HG02970 (cell line): ENCODE data around the gene ZNF516.

ENCODE experiments used
- ATAC-seq: cut with Tn5 transposase; IDR thresholded peaks from one replicate; pipeline ENCODE4 v1.9.1; 2021; ENCODE audit warnings: mild to moderate bottlenecking, moderate library complexity, moderate number of reproducible peaks; ENCODE audit not compliant: unreplicated experiment, low FRiP score

ZNF516 gene

DNA sequence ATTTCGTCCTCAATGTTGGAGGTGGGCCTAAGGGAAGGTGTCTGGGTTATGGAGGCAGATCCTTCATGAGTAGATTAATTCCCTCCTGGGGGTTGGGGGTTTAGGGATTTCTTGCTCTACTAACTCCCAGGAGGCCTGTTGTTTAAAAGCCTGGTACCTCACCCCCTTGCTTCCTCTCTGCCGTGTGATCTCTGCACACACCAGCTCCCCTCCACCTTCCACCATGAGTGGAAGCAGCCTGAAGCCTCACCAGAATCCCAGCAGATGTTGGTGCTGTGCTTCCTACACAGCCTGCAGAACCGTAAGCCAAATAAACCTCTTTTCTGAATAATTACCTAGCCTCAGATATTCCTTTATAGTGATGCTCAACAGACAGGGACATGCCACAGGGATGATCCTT, 141.5 kb downstream of the ZNF516 start:
- no peak for ATAC-seq

DNA sequence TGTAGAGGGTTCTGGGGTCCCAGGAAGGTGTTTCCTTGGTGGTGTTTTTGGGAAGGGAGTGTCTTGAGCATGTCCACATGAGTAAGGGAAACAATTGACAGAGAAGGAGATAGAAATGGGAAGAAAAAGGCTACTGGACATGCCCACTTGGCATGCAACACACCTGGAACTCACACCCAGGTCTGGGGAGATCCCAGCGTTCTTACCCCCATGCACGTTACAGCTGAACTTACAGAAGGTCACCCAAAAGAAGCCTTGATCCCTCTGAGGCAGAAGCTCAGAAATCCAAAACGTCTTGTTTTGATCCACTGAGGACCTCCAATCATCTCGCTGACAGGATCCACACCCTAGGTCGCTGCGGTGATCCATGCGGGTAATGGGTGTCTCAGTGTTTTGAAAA, 142.0 kb downstream of the ZNF516 start:
- no peak for ATAC-seq

DNA sequence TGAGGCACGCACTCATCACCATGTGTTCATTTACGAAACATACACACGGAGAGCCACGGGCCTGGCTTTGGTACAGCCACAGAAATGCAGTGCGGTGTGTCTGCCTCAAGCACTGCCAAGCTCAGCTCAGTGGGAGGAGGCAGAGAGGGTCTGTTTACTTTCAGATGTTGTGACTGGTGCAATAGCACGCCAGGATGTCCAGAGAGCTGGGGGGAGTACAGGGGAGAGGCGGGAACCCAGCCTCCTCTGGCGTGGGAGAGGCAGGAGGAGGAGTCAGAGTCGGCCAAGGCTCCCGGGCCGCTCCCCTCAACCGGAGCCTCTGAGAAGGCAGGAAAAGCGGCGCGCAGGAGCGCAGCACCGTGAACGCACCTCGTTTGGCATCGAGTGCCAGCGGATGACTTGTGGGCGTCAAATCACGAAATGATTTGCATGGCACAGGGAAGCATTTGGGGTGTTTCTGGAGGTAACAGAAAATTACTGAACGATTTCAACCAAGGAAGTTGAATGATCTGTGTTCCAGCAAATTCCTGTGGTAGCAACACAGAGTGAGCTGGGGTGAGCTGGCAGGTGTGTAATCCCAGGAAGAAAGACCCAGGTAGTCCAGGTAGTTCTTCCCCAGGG, 143.0 kb downstream of the ZNF516 start:
- ATAC-seq: no peak

DNA sequence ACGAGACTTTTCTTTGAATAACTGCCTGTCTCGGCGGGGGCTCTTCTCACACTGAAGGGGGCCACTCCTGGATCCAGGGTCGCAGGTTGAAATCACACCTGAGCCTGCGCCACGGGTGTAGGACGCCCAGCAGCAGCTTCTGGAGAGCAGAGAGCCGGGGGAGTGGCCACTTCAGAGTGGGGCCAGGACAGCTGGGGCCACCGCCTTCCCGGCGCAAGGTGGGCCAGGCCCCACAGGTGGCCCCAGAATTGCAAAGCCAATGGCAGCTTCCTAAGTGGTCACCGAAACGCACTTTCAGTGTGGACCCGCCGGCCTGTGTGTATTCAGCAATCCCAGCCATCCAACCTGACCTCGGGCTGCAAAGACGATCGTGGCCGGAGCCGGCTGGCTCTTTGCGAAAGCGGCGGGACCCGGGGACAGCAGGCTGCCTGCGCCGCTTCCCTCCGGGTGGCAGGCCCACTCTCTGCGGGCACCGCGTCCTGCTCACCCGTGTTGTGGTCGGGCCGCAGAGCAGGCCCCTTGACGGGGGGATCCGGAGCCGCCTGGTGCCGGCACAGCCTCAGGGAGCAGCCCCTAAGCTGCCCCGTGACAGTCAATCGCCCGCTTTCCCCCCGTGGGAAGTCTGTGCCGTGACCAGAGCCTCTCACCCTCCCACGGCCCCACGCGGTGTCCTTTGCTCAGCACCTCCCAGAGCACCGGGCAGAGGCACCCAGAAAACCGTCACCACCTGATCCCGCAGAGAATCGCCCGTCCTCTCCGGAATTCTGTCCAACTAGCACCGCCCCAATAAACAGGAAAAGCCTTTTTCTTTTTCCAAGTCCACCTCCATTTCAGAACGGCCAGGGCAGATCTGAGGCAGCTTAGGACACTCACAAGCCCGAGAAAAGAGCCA, 144.7 kb downstream of the ZNF516 start:
- ATAC-seq: no peak

DNA sequence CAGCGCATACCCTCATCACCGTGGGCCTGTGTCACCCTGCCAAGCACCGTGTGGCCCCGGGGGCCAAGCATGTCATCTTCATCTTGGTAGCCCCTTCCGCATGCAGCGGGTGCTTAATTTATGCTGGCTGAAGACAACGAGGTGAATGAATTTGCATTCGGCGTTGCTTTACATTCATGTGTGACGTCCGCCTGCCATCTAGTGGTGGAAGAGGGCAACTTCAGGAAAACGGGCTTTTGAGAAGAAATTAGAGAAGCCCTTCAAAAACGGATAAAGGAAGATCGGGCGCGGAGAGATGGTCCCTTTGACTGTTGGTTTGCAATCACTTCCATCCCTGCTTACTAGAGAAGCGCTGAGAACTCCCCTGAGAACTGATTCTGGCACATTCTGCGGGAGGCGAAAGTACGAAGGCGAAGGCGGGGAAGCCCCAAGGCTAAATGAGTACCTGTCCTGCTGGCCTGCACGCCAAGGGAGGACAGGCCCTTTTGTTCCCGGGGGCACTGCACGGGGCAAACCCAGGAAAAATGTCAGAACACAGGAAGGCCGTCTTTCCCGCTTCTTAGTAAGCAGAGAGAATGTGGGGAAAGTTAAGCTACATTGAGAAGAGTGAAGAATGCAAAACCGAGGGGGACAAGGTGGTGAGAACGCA, 145.9 kb downstream of the ZNF516 start:
- no peak for ATAC-seq

DNA sequence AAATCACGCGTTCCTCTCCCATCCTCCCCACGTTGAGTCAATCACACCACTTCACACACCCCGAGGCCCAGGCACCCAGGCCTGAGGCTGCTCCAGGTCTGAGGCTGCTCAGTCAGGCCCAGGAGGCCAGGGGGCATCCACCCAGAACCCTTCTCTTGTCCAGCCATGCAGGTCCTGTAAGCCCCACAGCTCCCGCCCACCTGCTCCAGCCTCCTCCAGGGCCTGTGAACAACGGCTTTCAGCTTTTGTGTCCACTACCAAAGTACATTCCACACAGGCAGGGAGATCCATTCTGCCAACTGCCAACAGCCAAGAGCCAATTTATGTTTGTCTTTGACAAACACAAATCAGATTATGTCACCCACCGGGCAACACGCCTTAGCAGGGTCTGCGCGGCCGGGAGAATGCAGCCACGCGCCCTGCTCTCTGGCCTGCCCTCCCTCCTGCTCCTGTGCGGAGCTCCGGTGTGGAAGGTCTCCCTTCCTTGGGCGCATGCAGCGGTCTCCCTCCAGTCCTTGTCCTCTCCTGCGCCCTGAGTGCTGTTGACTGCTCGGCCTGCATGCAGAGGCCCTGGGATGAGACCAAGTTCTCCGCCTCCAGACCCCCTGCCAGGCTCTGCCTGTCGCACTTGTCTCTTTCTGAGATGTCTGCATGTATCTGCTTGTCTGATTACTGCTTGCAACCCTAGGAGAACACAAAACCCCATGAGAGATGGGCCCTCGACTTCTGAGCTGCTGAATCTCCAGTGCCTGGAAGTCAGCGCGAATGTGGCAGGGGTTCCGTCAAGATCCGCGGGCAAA, 146.6 kb downstream of the ZNF516 start:
- no peak for ATAC-seq

DNA sequence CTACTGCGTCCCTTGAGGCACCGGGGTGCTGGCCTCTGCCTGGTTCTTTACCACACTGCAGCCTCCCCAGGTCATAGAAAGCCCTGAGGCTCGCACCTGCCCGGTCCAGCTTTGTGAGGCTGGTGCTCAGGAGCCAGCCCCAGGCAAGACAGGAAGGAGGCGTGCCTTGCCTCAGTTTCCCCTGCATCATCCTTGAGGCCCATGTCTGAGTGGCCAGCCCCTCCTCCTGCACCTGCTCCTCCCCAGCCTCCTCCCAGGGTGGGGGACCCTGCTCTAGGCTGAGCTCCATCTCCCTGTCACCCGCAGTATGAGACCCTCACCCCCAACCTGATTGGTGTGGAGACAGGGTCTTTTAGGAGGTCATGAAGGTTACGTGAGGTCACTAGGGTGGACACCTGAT, 147.7 kb downstream of the ZNF516 start:
- ATAC-seq: no peak

DNA sequence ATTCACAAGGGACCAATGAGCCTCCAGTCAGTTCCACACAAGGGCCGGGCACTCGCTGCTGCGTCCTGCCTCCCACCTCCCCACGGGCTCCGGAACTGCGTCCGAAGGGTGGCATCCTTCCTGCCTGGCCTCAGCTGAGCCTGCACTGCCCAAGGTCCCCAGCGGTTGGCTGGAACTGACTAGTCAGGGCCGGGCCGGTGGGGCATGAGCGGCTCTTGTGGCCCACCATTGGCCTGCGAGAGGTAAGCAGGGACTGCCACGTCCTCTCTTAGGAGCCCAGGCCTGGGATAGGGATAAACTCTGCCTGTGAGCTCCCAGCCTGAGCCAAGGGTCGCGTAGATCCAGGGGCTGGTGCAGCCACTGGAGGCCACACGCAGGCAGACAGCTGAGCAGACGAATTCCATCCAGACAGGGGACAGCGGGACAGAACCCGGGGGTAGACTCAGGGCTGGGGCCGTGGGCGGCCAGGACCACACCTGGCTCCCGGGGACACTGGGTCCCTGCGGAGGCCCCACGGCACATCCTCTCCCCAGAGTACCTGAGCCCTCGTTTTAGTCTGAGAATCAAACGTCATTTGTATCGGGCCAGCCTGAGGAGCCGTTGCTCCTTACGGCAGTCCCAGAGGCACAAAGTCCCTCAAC, 148.4 kb downstream of the ZNF516 start:
- ATAC-seq: no peak

DNA sequence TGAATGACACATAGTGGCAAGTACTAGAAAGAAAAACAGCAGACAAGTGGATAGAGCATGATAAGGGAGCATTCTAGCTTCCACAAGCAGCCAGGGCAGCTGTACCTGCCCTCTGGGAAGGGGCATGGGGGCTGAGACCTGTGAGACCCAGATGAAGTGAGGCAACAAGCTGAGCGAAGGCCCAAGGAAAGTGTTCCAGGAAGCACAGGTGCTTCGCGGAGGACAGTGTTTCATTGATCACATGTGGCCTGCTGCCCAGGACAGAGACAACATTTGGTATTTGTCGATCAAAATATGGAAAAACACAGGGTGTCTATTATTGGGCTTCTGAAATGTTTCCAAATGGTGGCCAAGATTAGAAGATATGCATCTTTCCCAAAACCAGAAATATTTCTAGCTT, 149.1 kb downstream of the ZNF516 start:
- no peak for ATAC-seq

DNA sequence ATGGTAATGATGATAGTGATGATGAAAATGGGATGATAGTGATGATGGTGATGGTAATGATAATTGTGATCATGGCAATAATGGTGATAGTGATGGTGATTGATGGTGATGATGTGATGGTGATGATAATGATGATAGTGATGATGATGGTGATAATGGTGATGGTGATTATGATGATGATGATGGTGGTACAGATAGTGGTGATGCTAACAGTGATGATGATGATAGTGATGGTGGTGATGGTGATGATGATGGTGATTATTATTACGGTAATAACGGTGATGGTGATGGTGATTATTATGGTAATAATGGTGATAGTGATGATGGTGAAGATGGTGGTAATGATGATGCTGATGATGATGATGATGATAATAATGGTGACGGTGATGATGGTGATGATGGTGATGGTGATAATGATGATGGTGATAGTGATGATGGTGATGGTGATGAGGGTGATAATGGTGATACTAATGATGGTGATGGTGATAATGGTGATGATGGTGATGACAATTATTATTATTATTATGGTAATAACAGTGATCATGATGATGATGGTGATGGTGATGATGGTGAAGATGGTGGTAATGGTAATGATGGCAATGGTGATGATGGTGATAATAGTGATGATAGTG, 151.0 kb downstream of the ZNF516 start:
- ATAC-seq: no peak

DNA sequence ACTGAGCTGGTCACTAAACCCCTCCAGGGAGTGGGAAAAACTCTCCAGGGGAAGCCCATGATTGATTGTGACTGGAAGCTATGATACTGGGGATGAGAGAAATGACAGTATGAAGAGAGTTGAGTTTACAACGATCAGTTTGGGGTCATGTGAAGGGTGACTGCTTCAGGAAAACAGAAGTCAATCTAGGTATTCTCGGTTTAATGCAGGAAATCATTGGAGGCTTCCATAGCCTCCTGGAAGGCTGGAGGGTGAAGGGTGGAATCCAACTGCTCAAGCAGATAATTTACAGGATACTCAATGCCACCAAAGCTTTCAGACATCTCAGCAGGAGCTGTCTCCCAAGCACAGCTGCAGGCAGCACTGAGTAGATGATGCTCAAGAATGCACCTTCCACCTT, 154.6 kb downstream of the ZNF516 start:
- ATAC-seq: no peak

DNA sequence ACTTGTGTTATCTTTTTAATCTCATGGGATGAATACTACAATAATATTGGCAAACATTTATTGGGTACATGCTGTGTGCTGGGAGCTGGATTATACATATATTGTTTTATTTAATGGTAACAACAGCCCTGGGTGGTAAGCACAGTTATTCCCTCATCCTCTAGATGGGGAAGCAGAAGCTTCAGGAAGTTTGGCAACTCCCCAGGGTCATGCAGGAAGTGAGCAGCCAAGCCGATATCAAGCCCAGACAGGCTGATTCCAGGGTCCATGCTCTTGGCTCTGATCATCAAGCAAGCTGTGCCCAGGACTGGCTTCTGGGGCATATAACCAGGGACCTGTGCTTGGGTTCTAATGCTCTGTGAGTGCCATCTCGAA, 155.8 kb downstream of the ZNF516 start:
- ATAC-seq: no peak

DNA sequence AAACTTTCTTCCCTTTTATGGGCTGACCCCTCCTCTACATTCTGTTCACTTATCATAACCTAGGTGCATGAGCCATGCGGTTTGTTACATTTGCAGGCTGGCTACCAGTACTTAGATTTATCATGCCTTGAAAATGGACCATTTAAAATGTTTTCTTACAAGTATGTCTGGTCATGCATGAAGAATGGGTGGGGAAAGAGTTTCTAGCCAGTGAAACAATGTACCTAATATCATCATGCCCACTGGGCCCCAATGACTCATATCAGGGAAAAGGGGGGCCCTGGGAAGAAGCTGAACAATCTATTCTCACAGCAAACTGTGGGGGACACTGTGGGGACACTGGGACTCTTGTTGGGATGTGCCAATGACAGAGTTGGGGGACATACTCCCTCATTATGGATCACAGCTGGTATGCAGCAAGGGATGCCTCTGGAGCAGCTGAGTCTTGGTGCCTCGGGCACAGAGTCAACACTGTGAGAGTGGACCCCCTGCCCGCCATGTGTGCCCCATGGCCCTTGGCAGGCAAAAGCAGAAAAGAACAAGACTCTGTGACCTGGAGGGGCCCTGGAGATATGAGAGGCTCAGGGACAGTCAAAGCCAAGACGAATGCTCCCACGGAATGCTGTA, 156.3 kb downstream of the ZNF516 start:
- no peak for ATAC-seq

DNA sequence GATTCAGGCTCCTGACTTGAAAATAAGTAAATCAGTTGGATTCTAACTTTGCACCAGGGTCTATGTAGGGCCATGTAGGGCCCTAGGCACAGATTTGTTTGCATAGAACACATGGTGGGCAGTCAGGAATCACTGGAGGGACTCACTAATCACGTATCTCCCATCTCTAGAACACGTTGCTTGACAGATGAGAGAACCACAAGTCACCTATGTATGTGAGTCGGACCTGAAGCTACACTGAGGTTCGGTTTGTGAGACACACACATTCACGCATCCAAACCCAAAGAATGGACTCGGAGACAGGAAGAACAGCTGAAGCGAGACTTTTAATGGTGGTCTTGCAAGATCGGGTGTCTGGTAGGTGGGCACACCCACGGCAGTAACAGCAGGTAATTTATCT, 157.0 kb downstream of the ZNF516 start:
- ATAC-seq: no peak

DNA sequence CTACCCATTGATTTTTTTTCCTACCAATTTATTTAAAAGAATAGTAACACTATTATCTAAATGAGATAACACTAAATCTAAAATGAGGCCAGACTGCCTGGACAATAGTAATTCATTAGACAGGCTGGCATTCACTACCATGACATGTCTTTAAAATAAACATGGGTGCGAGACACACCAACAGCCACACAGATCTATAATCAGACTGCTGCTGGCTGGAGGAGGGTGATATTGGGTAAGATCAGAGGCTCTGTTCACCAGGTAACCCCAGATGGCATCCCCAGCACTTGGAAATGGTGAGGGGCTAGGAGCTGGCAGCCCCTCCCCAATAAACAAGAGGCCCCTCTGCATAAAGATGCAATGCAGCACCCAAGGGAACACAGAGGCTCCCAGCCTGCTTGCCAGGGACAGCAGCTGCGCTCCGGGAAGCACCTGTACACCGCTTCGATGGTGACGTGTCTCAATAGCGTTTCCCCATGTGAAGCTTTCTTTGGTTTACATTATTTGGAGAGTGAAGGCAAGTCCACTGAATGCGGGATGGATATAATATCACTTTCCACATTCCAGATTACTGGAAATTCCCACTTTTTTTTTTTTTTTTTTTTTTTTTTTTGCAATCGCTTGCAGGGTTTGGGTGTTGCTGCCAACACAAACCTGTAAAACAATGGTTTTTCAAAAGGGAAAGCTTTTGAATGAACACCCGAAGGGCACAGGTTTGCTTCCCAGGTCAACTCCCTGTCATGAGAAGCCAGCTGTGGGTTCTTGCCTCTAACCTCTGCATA, 159.0 kb downstream of the ZNF516 start:
- no peak for ATAC-seq

DNA sequence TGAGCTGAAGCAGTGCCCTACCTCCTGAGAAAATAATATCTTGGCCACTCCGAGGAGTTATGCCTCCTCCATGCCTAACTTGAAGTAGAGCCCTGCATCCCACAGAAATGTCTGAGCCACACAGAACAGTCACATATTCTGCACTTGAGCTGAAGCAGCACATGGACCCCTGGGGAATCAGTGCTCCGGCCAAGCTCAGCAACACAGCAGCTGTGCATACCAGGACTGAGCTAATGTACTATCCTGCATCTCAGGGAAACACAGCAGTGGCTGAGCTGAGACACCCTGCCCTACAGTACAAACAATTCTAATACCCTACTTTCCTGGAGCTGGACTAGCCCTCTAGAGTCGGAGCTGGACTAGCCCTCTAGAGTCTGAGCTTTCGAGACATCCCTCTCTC, 166.9 kb downstream of the ZNF516 start:
- ATAC-seq: no peak

DNA sequence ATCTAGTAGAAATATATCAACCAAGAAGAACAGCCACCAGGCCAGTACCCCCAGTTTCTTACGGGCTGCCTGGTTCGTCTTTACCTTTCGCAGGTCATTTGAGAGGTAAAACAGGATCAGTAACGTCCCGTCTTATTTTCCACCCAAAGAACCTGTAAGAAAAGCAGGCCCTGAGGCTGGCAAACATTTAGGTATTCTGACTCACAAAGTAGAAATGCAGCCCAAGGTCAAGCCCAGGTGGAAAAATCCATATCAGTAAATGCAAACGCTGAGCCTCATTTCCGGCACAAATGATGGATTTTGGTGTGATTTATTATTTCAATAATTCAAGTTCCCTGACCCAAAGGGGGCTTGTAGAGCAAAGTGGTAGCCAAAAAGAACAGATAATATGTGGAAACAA, 171.2 kb downstream of the ZNF516 start:
- ATAC-seq: no peak

DNA sequence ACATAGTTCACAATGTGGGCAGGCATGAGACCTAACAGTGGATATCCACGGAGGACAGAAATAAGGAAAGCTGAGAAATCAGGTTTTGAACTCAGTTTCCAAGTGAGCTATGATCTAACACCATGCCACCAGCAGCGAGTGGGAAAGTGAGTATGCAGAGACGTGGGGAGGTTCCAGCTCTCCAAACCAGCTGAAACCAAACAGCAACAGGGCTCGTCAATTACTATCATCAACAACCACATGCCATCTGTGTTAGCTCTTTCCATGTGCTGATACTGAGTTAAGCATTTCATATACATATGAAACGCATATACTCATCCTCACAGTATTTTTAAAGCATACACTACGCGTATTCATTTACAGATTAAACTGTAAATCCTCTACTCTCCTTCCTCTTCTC, 172.4 kb downstream of the ZNF516 start:
- ATAC-seq: no peak

DNA sequence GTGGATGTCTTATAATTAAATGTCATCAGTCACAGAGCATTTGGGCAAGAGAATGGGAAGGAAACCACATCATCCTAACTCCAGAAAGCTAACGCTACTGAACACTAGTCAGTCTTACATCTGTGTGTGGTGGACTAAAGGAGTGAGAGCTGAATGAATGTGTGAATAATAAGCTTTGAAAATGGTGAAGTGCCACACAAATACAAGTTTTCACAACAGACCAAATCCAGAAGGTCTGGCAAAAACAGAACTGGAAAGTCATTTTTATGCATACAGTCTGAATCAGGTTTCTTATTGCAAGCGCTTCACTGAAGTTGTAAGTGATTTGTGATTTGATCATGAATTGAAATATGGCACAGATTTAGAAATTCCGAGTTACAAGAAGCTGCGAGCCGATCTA, 175.7 kb downstream of the ZNF516 start:
- no peak for ATAC-seq
